Subcutaneous adipose tissue (tissue), 4 donors: Measurements from ENCODE around the gene P3H4. TPM values are rescaled to one million over a fixed set of nuclear protein-coding genes. Genes with fewer than 3 reads are reported as not detected.

ENCODE experiments used
- CTCF ChIP-seq: fragments of 450-650 bp; IDR thresholded peaks from one replicate; pipeline ENCODE4 v1.5.1; 2016; ENCODE audit warnings: low read depth, mild to moderate bottlenecking, control low read depth, antibody characterized with exemption, moderate library complexity
- total RNA-seq, 4 donors: library from RNA; depleted of rRNA; stranded (reverse); fragments of >200 nt; gene quantifications; one replicate each; pipeline ENCODE4 v1.1.0, GENCODE V29; 2016

Gene P3H4
- total RNA-seq, 4 donors from 2014 or later: 1.8 to 5.8 (median 5.0) TPM

GRCh38 chr17:41773190-41773588 is 38.6 kb downstream of the P3H4 start:
- TF ChIP-seq CTCF: no peak

- no peak for TF ChIP-seq CTCF
Measured at GRCh38 chr17:41772586-41773189, 39.1 kb downstream of the P3H4 start.

GRCh38 chr17:41772218-41772585 is 39.5 kb downstream of the P3H4 start:
- TF ChIP-seq CTCF: no peak

GRCh38 chr17:41771389-41772206 is 40.2 kb downstream of the P3H4 start:
- no peak for TF ChIP-seq CTCF

GRCh38 chr17:41769985-41770384 is 41.8 kb downstream of the P3H4 start:
- TF ChIP-seq CTCF: no peak

- no peak for TF ChIP-seq CTCF
Measured at GRCh38 chr17:41769346-41769862, 42.3 kb downstream of the P3H4 start.

GRCh38 chr17:41768682-41769288 is 43.0 kb downstream of the P3H4 start:
- no peak for TF ChIP-seq CTCF
